HG03571 (cell line): Measurements from ENCODE around the gene TOPBP1.
"Not testable (repeated sequence)": the region's sequence is repeated elsewhere in the genome, so short reads cannot be mapped to it uniquely, and the experiment has no call there.

Experiments
- ATAC-seq: cut with Tn5 transposase; IDR thresholded peaks from one replicate; pipeline ENCODE4 v1.9.1; 2021; ENCODE audit not compliant: unreplicated experiment

Gene TOPBP1

DNA sequence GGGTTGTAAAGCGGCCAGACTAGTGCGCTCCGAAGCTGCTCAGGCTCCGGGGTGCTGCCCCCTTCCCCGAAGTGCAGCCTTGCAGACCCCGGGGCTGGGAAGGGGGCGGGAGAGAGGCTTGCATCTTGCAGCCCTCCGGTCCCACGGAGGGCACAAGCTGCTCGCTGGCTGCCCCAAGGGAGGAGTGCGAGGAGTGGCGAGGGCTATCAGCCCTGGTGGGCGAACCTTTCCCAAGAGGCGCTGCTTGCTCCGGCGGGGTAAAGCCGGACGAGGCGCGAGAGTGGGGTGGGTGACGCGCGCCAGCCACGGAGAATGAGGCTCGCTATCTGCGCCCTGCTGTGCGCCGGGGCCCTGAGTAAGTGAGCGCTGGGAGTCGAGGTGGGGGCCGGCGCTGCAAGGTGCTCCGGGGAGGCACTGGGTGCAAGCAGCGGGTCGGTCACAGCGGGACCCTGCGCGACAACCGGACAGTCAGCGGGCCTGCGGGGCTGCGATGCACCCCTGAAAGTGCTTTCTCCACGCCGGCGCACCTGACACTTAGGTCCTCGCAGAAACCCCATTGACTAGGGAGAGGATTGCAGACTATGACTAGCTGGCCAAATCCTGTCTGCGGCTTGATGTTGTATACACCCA, 12.7 kb upstream of the TOPBP1 start:
- no peak for ATAC-seq

DNA sequence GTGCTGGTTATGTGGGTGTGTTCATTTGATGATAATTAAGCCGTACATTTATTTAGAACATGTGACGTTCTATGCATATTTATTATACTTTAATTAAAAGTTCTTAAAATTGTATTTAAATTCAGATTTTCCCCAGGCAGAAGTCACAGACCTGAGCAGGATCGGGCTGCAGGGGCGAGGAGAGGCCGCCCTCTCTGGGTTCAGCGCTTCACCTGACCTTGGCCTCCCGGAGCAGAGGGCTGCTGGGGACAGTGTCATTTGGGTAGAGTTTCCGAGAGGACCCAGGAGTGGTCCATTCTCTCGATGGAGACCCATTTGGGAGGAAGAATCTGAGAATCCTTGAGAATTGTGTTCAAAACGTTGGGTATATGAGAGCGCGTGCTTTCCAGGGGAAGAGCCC, 12.0 kb upstream of the TOPBP1 start:
- ATAC-seq, result no peak

DNA sequence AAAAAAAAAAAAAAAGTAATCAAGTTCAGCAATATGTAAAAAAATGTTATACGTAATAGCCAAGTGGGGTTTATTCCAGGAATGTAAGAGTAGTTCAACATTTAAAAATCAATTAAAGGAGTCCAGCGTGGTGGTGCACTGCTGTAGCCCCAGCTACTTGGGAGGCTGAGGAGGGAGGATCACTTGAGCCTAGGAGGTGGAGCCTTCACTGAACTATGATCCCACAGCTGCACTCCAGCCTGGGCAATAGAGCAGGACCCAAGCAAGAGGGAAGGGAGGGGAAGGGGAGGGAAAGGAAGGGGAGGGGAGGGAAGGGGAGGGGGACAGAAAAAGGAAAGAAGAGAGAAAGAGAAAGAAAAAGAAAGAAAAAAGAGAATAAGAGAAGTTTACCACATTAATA, 10.7 kb upstream of the TOPBP1 start:
- no peak for ATAC-seq

DNA sequence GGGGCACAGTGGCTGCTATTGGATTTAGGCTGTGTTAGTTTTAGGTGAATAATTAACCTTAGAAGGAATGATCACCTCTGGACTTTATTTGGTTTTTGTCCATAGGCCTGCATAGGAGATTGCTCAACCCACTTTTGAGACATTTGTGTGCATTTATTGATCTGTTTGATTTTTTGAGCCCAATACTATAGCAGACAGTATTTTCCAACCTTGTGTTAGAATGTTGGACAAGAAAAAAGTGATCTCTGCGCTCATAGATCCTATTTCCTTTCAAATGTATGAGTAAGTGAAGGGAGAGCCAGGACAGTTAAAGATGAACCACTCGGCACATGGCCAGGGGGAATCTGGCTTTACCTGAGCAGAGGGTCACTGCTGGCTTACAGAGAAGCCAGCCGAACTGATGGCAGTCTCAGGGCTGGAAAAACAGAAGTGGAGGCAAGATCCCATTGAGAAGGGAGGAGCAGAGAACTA, 8.8 kb upstream of the TOPBP1 start:
- ATAC-seq, result no peak

DNA sequence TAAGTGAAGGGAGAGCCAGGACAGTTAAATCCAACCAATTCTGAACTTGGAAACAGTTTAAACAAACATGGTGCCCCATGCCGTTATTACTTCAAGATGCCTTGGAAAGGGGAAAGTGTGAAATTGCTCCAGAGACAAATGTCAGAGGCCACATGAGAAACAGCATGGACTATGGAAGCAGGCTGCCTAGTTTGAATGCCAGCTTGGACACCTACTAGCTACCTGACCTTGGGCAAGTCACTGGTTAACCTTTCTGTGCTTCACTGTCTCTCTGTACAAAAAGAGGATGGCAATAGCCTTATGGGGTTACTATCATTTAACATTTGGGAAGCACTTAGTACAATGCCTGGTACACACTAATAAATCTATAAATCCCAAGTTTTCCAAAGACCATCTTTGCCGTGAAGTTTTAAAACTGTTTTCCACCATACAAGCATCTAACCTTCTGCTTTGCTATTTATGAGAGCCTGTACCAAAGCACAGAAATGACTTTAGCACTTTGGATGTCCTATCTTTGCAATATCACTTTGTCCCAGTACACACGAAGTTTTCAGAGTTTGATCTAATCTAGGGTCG, 8.3 kb upstream of the TOPBP1 start:
- no peak for ATAC-seq

DNA sequence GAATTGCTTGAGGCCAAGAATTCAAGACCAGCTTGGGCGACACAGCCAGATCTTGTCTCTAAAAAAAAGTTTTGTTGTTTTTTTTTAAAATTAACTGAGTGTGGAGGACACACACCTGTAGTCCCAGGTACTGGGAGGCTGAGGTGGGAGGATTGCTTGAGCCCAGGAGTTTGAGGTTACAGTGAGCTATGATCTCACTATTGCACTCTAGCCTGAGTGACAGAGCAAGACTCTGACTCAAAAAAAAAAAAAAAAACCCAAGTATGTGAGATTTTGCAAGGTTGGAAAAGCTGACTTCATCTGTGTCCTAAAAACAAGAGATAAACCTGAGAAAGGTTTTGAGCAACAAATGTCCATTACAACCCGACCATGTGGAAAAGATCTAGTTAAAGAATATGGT, 5.4 kb upstream of the TOPBP1 start:
- no peak for ATAC-seq

DNA sequence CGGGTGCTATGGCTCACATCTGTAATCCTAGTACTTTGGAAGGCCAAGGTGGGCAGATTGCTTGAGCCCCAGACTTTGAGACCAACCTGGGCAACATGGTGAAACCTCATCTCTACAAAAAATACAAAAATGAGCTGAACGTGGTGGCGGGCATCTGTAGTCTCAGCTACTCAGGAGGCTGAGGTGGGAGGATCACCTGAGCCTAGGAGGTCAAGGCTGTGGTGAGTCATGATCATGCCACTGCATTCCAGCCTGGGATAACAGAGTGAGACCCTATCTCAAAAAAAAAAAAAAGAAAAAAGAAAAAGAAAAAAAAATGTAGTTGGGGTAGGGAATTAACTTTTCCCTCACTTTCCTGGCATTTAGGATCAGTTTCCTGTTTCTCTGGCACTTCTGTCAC, 3.4 kb upstream of the TOPBP1 start:
- ATAC-seq, result not testable (repeated sequence)

DNA sequence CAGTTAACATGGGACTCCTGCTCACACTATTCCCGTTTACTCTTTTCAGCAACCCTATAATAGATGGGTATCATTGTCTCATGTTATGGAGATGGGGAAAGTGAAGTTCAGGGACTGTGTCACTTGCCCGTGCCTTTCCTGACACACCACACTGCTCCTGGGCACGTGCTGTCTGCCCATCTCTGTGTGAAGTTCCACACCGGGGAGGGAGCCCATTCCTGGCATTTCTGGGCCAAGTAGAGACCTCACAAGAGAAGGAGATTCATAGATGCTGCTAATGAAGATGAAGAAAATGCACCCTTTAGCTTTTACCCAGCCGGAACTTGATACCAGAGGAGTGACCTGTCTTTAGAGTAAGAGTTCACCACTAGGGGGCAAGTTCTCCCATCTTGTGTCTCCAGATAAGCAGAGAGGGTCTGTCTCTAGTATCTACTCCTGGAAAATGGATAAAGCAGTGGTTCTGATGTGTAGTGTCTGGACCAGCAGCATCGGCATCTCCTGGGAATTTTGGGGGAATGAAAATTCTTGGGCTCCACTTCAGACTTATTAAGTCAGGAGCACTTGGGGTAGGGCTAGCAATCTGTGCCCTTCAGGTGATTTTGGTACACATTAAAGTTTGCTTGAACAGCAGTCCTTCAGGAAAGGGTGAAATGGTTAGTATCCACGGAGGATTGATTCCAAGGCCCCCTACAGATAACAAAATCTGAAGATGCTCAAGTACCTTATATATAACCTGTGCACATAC, 2.0 kb upstream of the TOPBP1 start:
- ATAC-seq, result peak; percentile 55

DNA sequence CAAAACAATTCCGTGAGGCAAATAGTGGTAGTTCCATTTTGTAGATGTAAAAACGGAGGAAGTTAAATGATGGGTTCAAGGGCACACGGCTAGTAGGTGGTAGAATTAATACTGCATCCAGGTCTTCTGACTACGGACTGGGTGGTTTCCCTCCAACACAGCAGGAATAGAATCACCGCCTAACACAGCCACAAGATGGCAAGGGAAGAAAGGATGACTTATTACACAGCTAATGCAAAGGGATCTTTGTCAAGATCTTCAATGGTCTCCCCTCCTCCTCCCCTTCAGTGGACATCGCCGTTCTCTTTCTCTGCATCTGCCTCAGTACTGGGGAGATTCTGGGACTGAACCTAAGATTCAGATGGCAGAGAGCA, 524 bp upstream of the TOPBP1 start:
- ATAC-seq, result peak; percentile 47

DNA sequence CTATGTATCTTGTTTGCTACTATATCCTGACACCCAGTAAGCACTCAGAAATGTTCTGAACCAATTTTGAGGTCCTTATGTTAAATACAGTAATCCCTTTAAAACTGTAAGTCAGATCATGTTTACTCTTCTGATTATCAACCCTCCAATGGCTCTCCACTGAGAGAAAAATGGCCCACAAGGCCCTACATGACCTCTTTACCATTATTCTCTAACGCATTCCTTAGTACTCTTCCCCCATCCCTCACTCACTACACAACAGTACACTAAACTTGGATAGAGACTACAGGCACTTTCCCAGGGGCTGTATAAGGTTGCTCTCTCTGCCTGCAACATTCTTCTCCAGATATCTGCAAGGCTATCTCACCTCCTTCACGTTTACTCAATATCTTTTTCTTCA, 1.9 kb downstream of the TOPBP1 start:
- no peak for ATAC-seq

DNA sequence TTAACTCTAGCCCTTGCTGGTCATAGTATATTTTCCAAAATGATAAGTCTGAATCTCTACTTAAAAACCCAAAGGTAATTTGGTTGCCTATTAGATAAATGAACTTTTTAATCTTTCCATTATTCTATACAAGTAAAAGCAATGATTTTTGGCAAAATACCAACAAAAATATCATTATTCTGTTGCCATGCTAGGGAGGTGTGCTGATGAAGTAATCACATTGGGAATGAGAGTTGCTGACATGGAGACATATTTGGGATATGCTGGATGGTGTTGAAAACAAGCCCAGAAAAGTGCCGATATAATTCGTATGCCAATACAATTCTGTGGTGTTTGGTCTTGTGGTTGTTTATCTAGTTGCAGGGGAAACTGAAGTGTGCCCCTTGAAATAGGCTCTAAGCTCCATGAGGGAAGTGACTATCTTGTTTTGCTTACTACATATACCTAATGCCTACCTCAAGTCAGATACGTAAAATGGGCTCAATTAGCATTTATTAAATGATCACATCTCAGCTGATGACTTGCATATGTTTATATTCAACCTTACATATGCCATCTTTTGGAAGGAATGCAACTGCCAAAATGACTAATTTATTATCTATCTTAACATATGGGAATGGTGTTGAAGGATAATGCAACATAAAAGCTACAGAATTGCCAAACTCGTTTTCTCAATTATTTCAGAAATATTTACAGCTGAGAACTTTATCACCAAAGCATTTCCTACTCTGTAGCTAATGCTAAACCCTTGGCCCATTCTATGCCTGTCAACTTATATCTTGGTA, 5.8 kb downstream of the TOPBP1 start:
- no peak for ATAC-seq

DNA sequence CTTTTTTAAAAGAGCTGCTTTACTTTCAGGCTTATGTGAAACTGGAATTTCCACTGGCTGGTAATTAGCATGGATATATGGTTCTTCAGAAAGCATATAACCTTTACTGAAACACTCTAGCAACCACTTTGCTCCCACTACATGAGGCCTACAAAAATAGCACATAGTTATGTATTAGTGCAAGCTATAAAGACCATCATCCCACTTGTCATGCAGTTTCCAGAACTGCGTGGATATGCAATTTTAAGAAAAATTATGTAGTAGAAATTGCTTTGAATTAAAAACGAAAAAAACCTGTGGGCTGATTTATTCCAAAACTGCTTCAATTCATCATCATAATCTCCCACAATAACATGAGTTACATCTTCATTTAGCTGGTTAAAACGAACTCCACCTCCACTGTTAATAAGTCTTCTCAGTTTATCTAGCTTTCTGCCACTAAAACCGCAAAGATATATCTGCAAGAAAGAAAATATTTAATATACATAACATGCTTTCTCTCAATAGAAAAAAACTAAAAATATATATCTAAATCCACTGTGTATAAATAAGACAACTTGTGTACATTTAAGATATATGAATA, 12.2 kb downstream of the TOPBP1 start:
- ATAC-seq, result no peak

DNA sequence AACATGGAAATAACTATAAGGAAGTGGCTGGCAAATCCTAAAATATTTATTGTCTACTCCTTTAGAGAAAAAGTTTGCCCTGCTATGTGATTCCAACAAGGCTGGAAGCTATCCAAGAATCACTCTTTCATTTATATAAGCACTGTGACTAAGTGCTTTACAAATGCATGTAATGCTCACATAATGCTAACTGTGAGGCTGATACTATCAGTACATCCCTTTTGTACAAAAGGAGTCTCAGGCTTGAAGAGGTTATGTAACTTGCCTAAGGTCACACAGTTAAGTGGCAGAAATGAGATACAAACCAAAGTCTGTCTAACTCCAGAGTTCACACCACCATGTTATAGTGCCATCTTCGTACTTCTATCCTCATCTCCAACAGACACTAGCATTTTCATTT, 17.0 kb downstream of the TOPBP1 start:
- ATAC-seq, result no peak

DNA sequence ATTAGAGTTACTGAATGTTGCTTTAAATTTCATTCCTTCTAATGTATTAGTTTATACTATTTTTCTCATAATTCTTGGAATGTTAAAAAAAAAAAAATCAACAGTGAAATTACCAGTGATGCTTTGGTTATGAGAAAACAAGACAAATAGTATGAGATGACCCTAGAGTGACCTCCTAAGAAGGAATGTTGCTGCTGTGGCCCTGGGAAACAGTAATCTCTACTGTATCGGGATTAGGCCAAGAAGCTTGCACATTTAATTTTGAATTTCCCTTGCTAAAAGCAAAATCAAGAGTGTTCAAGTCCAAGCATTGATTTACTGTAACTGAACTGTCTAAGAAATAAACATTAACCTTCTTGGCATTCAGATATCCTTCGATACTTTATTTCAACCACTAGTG, 18.1 kb downstream of the TOPBP1 start:
- no peak for ATAC-seq

DNA sequence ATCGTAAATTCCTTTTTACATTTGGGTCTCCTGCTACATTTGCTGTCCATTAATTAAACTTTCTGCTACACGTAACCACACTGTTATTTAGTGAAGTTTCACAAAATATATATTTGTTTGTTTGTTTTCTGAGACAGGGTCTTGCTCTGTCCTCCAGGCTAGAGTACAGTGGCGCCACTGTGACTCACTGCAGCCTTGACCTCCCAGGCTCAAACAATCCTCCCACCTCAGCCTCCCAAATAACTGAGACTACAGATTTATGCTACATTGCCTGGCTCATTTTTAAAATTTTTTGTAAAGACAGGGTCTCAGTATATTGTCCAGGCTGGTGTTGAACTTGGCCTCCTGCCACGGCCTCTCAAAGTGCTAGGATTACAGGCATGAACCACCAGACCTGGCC, 20.5 kb downstream of the TOPBP1 start:
- ATAC-seq, result no peak

DNA sequence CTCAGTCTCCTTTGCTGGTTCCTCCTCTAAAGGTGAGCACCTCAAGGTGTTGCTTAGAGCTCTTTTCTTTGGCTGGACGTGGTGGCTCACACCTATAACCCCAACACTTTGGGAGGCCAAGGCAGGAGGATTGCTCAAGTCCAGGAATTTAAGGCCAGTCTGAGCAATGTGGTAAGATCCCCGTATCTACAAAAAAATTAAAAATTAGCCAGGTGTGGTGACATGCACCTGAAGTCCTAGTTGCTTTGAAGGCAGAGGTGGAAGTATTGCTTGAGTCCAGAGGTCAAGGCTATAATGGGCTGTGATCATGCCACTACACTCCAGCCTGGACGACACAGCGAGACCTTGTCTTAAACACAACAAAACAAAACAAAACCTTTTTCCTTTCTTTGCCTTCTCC, 28.3 kb downstream of the TOPBP1 start:
- no peak for ATAC-seq

DNA sequence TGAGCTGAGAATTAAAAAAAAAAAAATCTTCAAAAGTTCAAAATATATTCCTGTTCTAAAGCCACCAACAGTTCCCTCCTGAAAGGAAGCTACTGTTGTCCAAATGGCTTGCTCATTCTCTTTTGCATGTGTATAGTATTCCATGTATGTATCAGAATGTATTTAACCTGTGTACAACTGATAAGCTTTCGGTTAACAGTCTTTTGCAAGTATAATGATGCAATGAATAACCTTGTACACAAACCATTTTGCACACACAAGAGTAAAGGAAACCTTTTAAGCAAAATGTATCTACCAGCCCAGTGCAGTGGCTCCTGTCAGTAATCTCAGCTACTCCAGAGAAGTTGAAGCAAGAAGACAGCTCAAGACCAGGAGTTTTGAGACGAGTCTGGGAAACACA, 32.6 kb downstream of the TOPBP1 start:
- ATAC-seq, result no peak

DNA sequence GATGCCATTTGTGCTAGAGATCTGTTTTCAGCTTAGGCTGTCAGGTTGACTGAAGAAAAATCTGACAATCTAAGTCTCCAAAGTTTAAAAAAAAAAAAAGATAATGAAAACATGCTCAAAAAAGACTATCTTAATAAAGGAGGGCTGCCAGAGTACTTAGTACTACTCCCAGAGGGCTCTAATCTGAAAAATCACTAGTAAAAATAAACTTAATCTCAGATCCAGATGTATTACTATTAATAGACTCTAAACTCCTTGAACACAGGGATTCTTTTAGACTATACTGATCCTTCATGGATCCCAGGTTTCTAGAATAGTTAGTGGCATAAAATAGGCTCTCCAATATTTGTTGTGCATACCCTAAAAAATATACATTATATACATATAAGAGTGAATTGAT, 34.0 kb downstream of the TOPBP1 start:
- no peak for ATAC-seq

DNA sequence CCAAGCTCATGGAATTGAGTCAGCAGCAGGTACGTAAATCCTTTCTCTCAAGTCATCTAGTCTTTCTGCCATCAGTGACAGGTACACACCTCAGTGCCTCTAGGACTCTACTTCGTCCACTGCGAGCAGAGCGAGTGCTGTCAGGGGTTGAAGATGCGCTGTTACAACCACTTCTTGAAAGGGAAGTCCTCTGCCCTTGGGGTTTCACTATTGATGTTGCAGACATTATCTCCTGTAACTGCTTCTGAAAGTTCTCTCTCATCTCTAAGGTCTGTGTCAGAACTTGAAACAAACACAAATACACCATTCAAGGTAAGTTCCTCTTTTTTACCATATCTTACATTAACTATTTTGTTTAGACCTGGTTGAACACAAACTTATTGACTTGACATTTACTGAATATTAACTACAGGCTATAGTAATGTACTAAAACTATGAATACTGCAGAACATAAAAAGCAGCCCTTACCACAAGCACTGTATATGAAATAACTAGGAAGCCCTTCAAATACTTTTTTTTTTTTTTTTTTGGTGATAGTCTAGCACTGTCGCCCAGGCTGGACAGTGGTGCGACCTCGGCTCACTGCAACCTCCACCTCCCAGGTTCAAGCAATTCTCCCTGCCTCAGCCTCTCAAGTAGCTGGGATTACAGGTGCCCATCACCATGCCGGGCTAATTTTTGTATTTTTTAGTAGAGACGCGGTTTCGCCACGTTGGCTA, 41.5 kb downstream of the TOPBP1 start:
- peak; percentile 99 for ATAC-seq

DNA sequence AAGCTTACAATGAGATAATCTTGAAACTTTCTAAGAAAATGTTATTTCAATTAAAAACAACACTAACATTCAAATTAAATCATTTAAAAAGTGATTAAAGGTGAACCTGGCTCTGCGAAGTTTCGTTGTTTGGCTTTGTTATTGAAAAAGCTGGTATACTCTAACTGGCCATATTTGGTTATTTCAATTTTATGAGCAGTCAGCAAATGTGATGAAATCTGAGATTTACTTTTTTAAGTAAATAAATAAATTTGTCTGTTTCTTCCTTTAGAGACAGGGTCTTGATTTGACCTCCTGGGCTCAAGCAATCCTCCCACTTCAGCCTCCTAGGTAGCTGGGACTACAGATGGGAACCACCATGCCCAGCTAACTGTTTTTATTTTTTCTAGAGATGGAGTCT, 50.2 kb downstream of the TOPBP1 start:
- no peak for ATAC-seq

DNA sequence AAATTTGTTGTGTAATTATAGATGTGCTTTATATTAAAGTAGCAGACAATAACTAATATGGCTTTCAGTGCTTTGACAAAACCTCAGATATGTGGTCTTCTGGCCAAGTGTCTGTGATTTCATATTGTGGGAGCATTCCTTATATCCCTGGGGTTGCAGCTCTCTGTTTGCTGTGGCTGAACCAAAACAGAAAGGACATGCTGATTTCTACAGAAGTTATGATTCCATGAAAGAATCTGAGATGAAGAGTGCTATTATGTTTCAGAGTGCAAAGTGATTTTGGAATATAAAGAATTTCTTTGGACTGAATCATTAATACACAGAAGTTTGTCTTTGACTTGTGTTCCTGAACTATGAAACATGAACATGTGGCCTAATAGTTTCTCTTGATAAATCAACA, 51.7 kb downstream of the TOPBP1 start:
- ATAC-seq, result no peak
